GM12872 (cell line): ENCODE data around the gene ERP27.

Experiments
- TF ChIP-seq, protein P1 (sequence below): IDR thresholded peaks from 3 replicates; pipeline ENCODE4 v1.5.1; 2011; ENCODE audit warnings: low read depth, mild to moderate bottlenecking, low read length, moderate library complexity; ENCODE audit not compliant: insufficient read depth

Gene ERP27

GRCh38 chr12:14965221-14965620 is 26.9 kb upstream of the ERP27 start:
- TF ChIP-seq, protein P1, sequence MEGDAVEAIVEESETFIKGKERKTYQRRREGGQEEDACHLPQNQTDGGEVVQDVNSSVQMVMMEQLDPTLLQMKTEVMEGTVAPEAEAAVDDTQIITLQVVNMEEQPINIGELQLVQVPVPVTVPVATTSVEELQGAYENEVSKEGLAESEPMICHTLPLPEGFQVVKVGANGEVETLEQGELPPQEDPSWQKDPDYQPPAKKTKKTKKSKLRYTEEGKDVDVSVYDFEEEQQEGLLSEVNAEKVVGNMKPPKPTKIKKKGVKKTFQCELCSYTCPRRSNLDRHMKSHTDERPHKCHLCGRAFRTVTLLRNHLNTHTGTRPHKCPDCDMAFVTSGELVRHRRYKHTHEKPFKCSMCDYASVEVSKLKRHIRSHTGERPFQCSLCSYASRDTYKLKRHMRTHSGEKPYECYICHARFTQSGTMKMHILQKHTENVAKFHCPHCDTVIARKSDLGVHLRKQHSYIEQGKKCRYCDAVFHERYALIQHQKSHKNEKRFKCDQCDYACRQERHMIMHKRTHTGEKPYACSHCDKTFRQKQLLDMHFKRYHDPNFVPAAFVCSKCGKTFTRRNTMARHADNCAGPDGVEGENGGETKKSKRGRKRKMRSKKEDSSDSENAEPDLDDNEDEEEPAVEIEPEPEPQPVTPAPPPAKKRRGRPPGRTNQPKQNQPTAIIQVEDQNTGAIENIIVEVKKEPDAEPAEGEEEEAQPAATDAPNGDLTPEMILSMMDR: no peak

- TF ChIP-seq, protein P1: no peak
These were observed 26.1 kb upstream of the ERP27 start for GRCh38 chr12:14964406-14964805.

DNA sequence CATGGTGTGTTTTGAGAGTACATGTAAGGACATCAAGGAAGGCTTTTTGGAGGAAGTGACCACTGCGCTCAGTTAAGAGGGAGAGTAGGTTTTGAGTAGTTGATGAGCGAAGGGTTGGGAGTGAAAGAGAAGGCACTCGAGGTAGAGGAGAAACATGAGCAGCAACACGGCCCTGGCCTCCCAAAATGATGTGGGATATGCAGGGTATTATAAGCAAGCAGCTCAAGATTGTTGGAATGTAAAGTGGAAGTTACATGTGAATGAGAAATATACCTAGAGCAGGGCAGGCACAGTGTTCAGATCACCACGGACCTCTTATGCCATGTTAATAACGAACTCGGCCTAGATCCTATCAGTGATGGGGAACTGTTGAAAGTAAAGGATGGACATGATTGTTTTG is 25.2 kb upstream of the ERP27 start:
- TF ChIP-seq, protein P1: no peak

DNA sequence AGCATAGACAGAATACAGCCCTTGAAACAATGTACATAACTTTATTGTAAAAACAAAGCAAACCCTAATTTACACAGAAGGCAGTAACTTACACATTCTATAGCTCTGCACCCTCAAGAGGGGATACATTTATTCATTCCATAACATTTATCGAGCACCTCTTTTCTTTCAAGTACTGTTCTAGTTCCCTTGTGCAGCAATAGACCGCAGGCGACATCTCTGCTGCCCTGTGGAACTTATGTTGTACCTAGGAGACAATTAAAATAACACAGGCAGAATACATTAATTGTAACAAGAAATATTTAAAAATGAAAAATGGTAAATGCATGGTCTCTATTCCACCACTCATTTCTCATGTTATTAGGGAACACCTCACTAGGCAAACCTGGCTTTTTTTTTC is 24.5 kb upstream of the ERP27 start:
- TF ChIP-seq, protein P1: no peak

- TF ChIP-seq, protein P1: no peak
These were observed 23.8 kb upstream of the ERP27 start for GRCh38 chr12:14962153-14962539.

DNA sequence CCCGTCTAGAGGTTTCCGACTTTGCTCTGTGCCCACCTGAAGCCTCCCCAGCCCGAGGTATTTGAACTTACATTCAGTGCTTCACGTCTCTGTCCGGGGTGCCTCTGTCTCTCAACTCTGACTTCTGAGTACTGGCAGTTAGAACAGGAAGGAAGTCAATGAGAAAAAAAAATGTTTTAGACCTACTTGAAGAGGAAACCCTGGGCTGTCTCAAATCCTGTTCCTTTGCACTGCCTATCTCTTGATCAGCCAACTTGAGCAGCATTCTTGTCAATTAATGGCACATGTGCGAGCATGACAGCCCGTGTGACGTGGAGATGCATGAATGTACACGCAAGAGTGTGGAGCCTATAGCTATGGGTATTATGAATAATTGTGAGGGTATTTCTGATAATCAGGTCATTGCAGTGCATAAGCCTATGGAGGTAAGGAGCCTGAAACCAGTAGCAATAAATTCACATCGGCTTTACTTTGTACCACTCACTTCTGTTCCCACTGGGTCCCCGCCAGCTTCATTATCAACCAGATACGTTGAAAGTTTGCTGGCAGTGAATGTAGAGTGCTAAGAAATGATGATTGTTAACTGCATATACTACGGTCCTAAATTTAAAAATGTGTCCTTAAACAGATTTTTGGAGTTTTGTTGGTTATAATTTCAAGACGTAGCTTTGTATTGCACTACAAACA is 23.3 kb upstream of the ERP27 start, which contains the start of gene ARHGDIB:
Gene ARHGDIB (minus strand): TSS at position 136 of the 687 bp plus-strand sequence. CDS start 10,889 bp downstream, outside the sequence.
- TF ChIP-seq, protein P1: no peak

GRCh38 chr12:14960548-14961465 is 22.5 kb upstream of the ERP27 start:
- TF ChIP-seq, protein P1: no peak
